RWPE2 (cell line): ENCODE results near the gene HARS1.
"Not testable (repeated sequence)": the region's sequence is repeated elsewhere in the genome, so short reads cannot be mapped to it uniquely, and the experiment has no call there.

Experiments
- ATAC-seq: fragments of 200-7000 bp; cut with Tn5 transposase; 3 replicates; pipeline ENCODE4 v1.9.1; 2021; ENCODE audit warnings: low read depth
- DNase-seq: peaks from one replicate; pipeline ENCODE4 v3.0.0-alpha.2; 2020; ENCODE audit warnings: low spot score
- H3K27ac ChIP-seq: fragments of 450-650 bp; 2 replicates; pipeline ENCODE4 v1.5.1; 2017; ENCODE audit warnings: mild to moderate bottlenecking; ENCODE audit not compliant: poor library complexity, severe bottlenecking
- H3K27me3 ChIP-seq: fragments of 250-450 bp; sonication (Bioruptor Pico); 2 replicates; pipeline ENCODE4 v1.5.1; 2021; ENCODE audit warnings: mild to moderate bottlenecking, moderate library complexity; ENCODE audit not compliant: insufficient read depth, poor library complexity, severe bottlenecking
- H3K36me3 ChIP-seq: fragments of 250-450 bp; sonication (Bioruptor Pico); 2 replicates; pipeline ENCODE4 v1.5.1; 2020; ENCODE audit warnings: low read depth, mild to moderate bottlenecking, moderate library complexity
- H3K4me1 ChIP-seq: fragments of 250-450 bp; sonication (Bioruptor Pico); 2 replicates; pipeline ENCODE4 v1.5.1; 2021; ENCODE audit warnings: mild to moderate bottlenecking, moderate library complexity; ENCODE audit not compliant: insufficient read depth, poor library complexity, severe bottlenecking
- H3K4me3 ChIP-seq: fragments of 250-450 bp; sonication (Bioruptor Pico); 2 replicates; pipeline ENCODE4 v1.5.1; 2021; ENCODE audit warnings: mild to moderate bottlenecking, moderate library complexity; ENCODE audit not compliant: severe bottlenecking
- H3K9me3 ChIP-seq: fragments of 250-450 bp; sonication (Bioruptor Pico); 2 replicates; pipeline ENCODE4 v1.5.1; 2021; ENCODE audit warnings: mild to moderate bottlenecking, moderate library complexity; ENCODE audit not compliant: severe bottlenecking
- CTCF ChIP-seq: fragments of 450-650 bp; IDR thresholded peaks from one replicate; pipeline ENCODE4 v1.5.1; 2017; ENCODE audit warnings: mild to moderate bottlenecking, moderate library complexity; ENCODE audit not compliant: poor library complexity, severe bottlenecking

Gene HARS1

GRCh38 chr5:140711794-140712193 lies 20.6 kb upstream of the HARS1 start:
- ATAC-seq, result no peak
- no peak for DNase-seq
- TF ChIP-seq CTCF, result no peak
- Histone ChIP-seq H3K4me3 (no peak overlapping the region), H3K9me3 (no peaks in the 10 kb centered on the region), H3K27me3 (no peaks in the 10 kb centered on the region), H3K36me3 (no peaks in the 10 kb centered on the region), H3K4me1 (peaks cover 4% of the 10 kb centered on the region), H3K27ac (no peak overlapping the region)

GRCh38 chr5:140710899-140711552 lies 19.9 kb upstream of the HARS1 start:
- Histone ChIP-seq H3K9me3 (no peaks in the 10 kb centered on the region), H3K27me3 (no peaks in the 10 kb centered on the region), H3K36me3 (peaks cover 7% of the 10 kb centered on the region), H3K4me3 (peak overlapping the region; percentile 51), H3K4me1 (peaks cover 4% of the 10 kb centered on the region), H3K27ac (peak overlapping the region; percentile 47)
- ATAC-seq (peak; percentile 92), DNase-seq (peak; percentile 93)
- no peak for TF ChIP-seq CTCF

GRCh38 chr5:140708787-140709186 lies 17.6 kb upstream of the HARS1 start:
- DNase-seq, H3K27ac ChIP-seq, H3K4me1 ChIP-seq, H3K4me3 ChIP-seq, H3K9me3 ChIP-seq, H3K27me3 ChIP-seq, ATAC-seq: not testable (repeated sequence)
- peaks cover 29% of the 10 kb centered on the region for H3K36me3 ChIP-seq

DNA sequence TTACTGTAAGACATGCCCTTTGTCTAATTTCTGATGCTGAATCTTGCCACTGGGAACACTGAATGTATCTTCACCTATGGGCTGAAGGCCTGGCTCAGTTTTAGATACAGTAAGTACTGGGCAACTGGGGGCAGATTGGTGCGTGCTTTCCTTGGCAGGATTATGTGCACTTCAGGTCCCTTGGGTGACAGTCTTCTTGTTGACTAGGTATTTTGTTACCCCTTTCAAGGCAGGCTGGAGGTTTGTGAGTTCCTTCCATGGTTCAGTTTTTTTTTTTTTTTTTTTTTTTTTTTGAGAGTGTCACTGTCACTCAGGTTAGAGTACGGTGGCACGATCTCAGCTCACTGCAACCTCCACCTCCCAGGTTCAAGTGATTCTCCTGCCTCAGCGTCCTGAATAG lies 16.6 kb upstream of the HARS1 start:
- Histone ChIP-seq H3K4me1 (peaks cover 4% of the 10 kb centered on the region), H3K9me3 (no peaks in the 10 kb centered on the region), H3K27ac (no peak overlapping the region), H3K36me3 (peaks cover 39% of the 10 kb centered on the region), H3K27me3 (no peaks in the 10 kb centered on the region), H3K4me3 (no peak overlapping the region)
- DNase-seq (no peak), ATAC-seq (no peak)
- no peak for TF ChIP-seq CTCF

GRCh38 chr5:140700177-140701144 lies 9.3 kb upstream of the HARS1 start, which contains the start of gene ZMAT2:
ZMAT2 (plus strand) TSS chr5:140700447; CDS start chr5:140700461, 14 bp downstream.
- DNase-seq (peak; percentile 94), ATAC-seq (peak; percentile 98)
- H3K4me1 ChIP-seq, result no peaks in the 10 kb centered on the region
- TF ChIP-seq CTCF, result no peak
- H3K36me3 ChIP-seq, result peaks cover 93% of the 10 kb centered on the region
- H3K4me3 ChIP-seq, result peak within 1 kb of the TSS; percentile 83
- H3K9me3 ChIP-seq, result no peaks in the 10 kb centered on the region
- no peaks in the 10 kb centered on the region for H3K27me3 ChIP-seq
- no peak within 1 kb of the TSS for H3K27ac ChIP-seq
